GM18505 (cell line): ENCODE results near the gene SUSD4.

Source experiments
- ATAC-seq: cut with Tn5 transposase; IDR thresholded peaks from one replicate; pipeline ENCODE4 v1.9.1; 2021; ENCODE audit not compliant: unreplicated experiment
- POLR2A ChIP-seq: IDR thresholded peaks from 4 replicates; pipeline ENCODE4 v1.6.1; 2011; ENCODE audit warnings: borderline replicate concordance; ENCODE audit not compliant: insufficient read depth, insufficient read length; ENCODE audit errors: extremely low read depth

Gene SUSD4

GRCh38 chr1:223228931-223229528, 134.9 kb downstream of the SUSD4 start:
- no peak for ATAC-seq

GRCh38 chr1:223228201-223228600, 135.8 kb downstream of the SUSD4 start:
- no peak for ATAC-seq
- TF ChIP-seq POLR2A: no peak

More at GRCh38 chr1:223228931-223229528, 134.9 kb downstream of the SUSD4 start:
- TF ChIP-seq POLR2A: no peak

GRCh38 chr1:223227486-223228196, 136.3 kb downstream of the SUSD4 start:
- no peak for ATAC-seq
- no peak for TF ChIP-seq POLR2A

GRCh38 chr1:223227031-223227430, 136.9 kb downstream of the SUSD4 start:
- no peak for ATAC-seq
- TF ChIP-seq POLR2A: no peak

GRCh38 chr1:223226271-223226670, 137.7 kb downstream of the SUSD4 start:
- no peak for ATAC-seq
- TF ChIP-seq POLR2A: no peak

GRCh38 chr1:223225481-223225880, 138.5 kb downstream of the SUSD4 start:
- no peak for ATAC-seq
- TF ChIP-seq POLR2A: no peak

- no peak for TF ChIP-seq POLR2A
- no peak for ATAC-seq
Observed at GRCh38 chr1:223225061-223225460, 138.9 kb downstream of the SUSD4 start.

GRCh38 chr1:223224465-223224864, 139.5 kb downstream of the SUSD4 start:
- no peak for ATAC-seq
- no peak for TF ChIP-seq POLR2A

GRCh38 chr1:223223091-223223995, 140.6 kb downstream of the SUSD4 start:
- no peak for ATAC-seq
- TF ChIP-seq POLR2A: no peak

- ATAC-seq: no peak
Observed at GRCh38 chr1:223222377-223222776, 141.6 kb downstream of the SUSD4 start.

GRCh38 chr1:223221686-223222085, 142.3 kb downstream of the SUSD4 start:
- no peak for TF ChIP-seq POLR2A
- no peak for ATAC-seq

More at GRCh38 chr1:223222377-223222776, 141.6 kb downstream of the SUSD4 start:
- no peak for TF ChIP-seq POLR2A

GRCh38 chr1:223219846-223220610, 143.9 kb downstream of the SUSD4 start:
- TF ChIP-seq POLR2A: no peak
- no peak for ATAC-seq

GRCh38 chr1:223219318-223219635, 144.7 kb downstream of the SUSD4 start:
- no peak for TF ChIP-seq POLR2A

More at GRCh38 chr1:223219318-223219635, 144.7 kb downstream of the SUSD4 start:
- no peak for ATAC-seq
